ENCODE results near the gene SYNGR3. TPM values are rescaled to one million over a fixed set of nuclear protein-coding genes. Genes with fewer than 3 reads are reported as not detected.

Gene SYNGR3
- total and polyA plus RNA-seq, 2 of the 13 experiments (the other 11 are each of a cell fraction or from before 2014, with no cell fraction given) = 0.97 to 5.7 TPM

GRCh38 chr16:1963806-1964505 is 25.8 kb upstream of the SYNGR3 start (continued):
- no peak for TF ChIP-seq CEBPZ (IDR thresholded peaks at IDR 0.05; ENCODE audit: low read length)
- no peak; the same call in 1 of the 2 replicates for TF ChIP-seq ZBTB2 (CRISPR knock-in tag; IDR thresholded peaks at IDR 0.05; ENCODE audit: low read depth)
- TF ChIP-seq HNF1A (IDR thresholded peaks at IDR 0.05; ENCODE audit: low read depth) = no peak
- 0 out of 2 replicates have a peak, but pooled peaks have one; percentile 22 for TF ChIP-seq HNF1A (CRISPR knock-in tag; IDR thresholded peaks at IDR 0.05; ENCODE audit: borderline replicate concordance)
- no peak for TF ChIP-seq MIXL1 (CRISPR knock-in tag; IDR thresholded peaks at IDR 0.05)
- TF ChIP-seq DNMT1 (CRISPR knock-in tag; IDR thresholded peaks at IDR 0.05) = no peak
- peak; percentile 63 for TF ChIP-seq RBM22 (optimal IDR thresholded peaks at IDR 0.05; ENCODE audit: low read length)
- peak; percentile 35; the same call in 1 of the 2 replicates for TF ChIP-seq UBTF (CRISPR knock-in tag; IDR thresholded peaks at IDR 0.05)
- no peak for TF ChIP-seq JUNB (CRISPR knock-in tag; IDR thresholded peaks at IDR 0.05; ENCODE audit: borderline replicate concordance)
- no peak for TF ChIP-seq EP300 (IDR thresholded peaks at IDR 0.05; ENCODE audit: low read depth in 2 of 2, low read length in 2 of 2)
- TF ChIP-seq EP300 (CRISPR knock-in tag; IDR thresholded peaks at IDR 0.05; ENCODE audit: borderline replicate concordance) = no peak
- TF ChIP-seq ASH2L (IDR thresholded peaks at IDR 0.05; ENCODE audit: insufficient read length, low read depth, low read length) = peak; percentile 41
- peak; percentile 98 for TF ChIP-seq AGO2 (optimal IDR thresholded peaks at IDR 0.05; ENCODE audit: low read depth, low read length)
- TF ChIP-seq ZNF670 (CRISPR knock-in tag; IDR thresholded peaks at IDR 0.05; ENCODE audit: borderline replicate concordance) = 0 out of 2 replicates have a peak, but pooled peaks have one; percentile 44
- TF ChIP-seq BRCA1 (CRISPR knock-in tag; IDR thresholded peaks at IDR 0.05) = no peak
- no peak for TF ChIP-seq ZNF597 (CRISPR knock-in tag; IDR thresholded peaks at IDR 0.05)

Data from HepG2 (cell line).